SH-SY5Y (cell line): ENCODE data around the gene ZDHHC7.

Experiments used
- GATA2 ChIP-seq: IDR thresholded peaks from 2 replicates; pipeline ENCODE4 v1.6.1; 2011; ENCODE audit warnings: mild to moderate bottlenecking, low read depth, low read length
- GATA3 ChIP-seq: IDR thresholded peaks from 2 replicates; pipeline ENCODE4 v1.6.1; 2011; ENCODE audit warnings: low read depth, mild to moderate bottlenecking, low read length, moderate library complexity

- TF ChIP-seq GATA2 (no peak), GATA3 (no peak)
These were observed 46.0 kb upstream of the ZDHHC7 start for GRCh38 chr16:85057212-85057889.
